HG03460 (cell line): ENCODE measurements around the gene VSTM2B.
"Not testable (repeated sequence)": the region's sequence is repeated elsewhere in the genome, so short reads cannot be mapped to it uniquely, and the experiment has no call there.

Experiments
- ATAC-seq: cut with Tn5 transposase; IDR thresholded peaks from one replicate; pipeline ENCODE4 v1.9.1; 2021; ENCODE audit not compliant: unreplicated experiment

The VSTM2B gene

GRCh38 chr19:29525901-29526729, at the start of gene VSTM2B:
Gene VSTM2B, plus strand, starts transcription at chr19:29525994. Its CDS starts 590 bp downstream, at chr19:29526584.
- no peak for ATAC-seq

GRCh38 chr19:29476528-29476927, 49.3 kb upstream of the VSTM2B start:
- ATAC-seq: no peak

- no peak for ATAC-seq
Observed at GRCh38 chr19:29477831-29478577, 47.8 kb upstream of the VSTM2B start.

GRCh38 chr19:29478578-29479565, 46.9 kb upstream of the VSTM2B start:
- ATAC-seq: no peak

GRCh38 chr19:29479941-29480340, 45.9 kb upstream of the VSTM2B start:
- no peak for ATAC-seq

GRCh38 chr19:29480507-29480906, 45.3 kb upstream of the VSTM2B start:
- no peak for ATAC-seq

GRCh38 chr19:29482855-29483640, 42.7 kb upstream of the VSTM2B start:
- ATAC-seq: no peak

- ATAC-seq: no peak
Observed at GRCh38 chr19:29483641-29483920, 42.2 kb upstream of the VSTM2B start.

GRCh38 chr19:29483944-29484581, 41.7 kb upstream of the VSTM2B start:
- no peak for ATAC-seq

- no peak for ATAC-seq
Observed at GRCh38 chr19:29484876-29485275, 40.9 kb upstream of the VSTM2B start.

GRCh38 chr19:29485293-29485692, 40.5 kb upstream of the VSTM2B start:
- ATAC-seq: no peak

GRCh38 chr19:29486961-29487360, 38.8 kb upstream of the VSTM2B start:
- ATAC-seq: not testable (repeated sequence)

GRCh38 chr19:29487432-29487831, 38.4 kb upstream of the VSTM2B start:
- no peak for ATAC-seq

GRCh38 chr19:29488316-29488715, 37.5 kb upstream of the VSTM2B start:
- ATAC-seq: no peak

GRCh38 chr19:29489172-29489951, 36.4 kb upstream of the VSTM2B start:
- no peak for ATAC-seq

- no peak for ATAC-seq
Observed at GRCh38 chr19:29491491-29491890, 34.3 kb upstream of the VSTM2B start.

GRCh38 chr19:29491995-29492577, 33.7 kb upstream of the VSTM2B start:
- ATAC-seq: no peak

- no peak for ATAC-seq
Observed at GRCh38 chr19:29492769-29493168, 33.0 kb upstream of the VSTM2B start.

GRCh38 chr19:29495091-29495490, 30.7 kb upstream of the VSTM2B start:
- ATAC-seq: no peak
